GM12801 (cell line): Measurements from ENCODE around the gene PDE4B.

Experiments
- CTCF ChIP-seq: IDR thresholded peaks from one replicate; pipeline ENCODE4 v1.5.1; 2011; ENCODE audit warnings: control low read depth; ENCODE audit not compliant: insufficient read length; ENCODE audit errors: extremely low read depth

The PDE4B gene

GRCh38 chr1:66294707-66295370 is 502.1 kb downstream of the PDE4B start:
- no peak for TF ChIP-seq CTCF

- TF ChIP-seq CTCF = no peak
Observed at GRCh38 chr1:66295803-66296202, 503.1 kb downstream of the PDE4B start.

- no peak for TF ChIP-seq CTCF
Observed at GRCh38 chr1:66296370-66296769, 503.7 kb downstream of the PDE4B start.

DNA sequence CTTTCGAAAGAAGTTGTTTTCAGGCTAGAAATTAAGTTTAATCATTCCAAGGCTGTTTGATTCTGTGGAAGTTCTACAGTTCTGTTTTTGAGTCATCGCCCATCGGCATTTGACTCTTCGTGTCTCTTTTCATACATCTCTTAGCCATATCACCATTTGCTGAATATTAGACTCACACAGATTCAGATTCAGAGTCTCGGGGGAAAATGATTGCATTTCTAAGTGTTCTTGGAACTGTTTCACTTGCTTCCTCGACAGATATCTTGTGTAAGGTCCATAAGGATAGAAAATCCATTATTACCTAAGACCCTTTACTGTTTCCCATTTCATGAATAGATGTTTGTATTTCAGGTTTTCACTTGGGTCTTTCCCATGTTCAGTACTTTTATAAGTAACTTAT is 504.3 kb downstream of the PDE4B start:
- TF ChIP-seq CTCF = no peak

DNA sequence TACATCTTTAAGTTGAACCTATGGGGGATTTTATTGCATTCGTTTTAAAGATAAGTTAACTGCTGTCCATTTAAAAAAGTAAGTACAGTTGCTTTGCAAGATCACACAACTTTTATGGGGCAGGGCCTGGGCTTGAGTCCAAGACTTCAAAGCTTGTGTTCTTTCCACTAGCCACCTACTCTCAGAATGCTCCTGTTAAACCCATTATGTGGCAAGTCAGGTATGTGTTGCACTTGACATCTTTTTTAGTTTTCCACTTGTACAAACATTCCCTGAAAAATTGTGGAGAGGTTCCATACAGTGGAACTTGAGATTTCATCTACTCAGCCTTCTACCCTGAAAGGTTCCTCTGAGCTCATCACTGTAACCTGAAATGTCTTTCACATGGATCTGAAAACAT is 505.8 kb downstream of the PDE4B start:
- no peak for TF ChIP-seq CTCF

GRCh38 chr1:66300280-66300971 is 507.7 kb downstream of the PDE4B start:
- TF ChIP-seq CTCF = no peak

GRCh38 chr1:66300972-66301451 is 508.3 kb downstream of the PDE4B start:
- no peak for TF ChIP-seq CTCF
